Thyroid gland (tissue), 4 donors: ENCODE data around the gene ARHGEF3.

Source experiments
- POLR2A ChIP-seq, 2 donors: fragments of 450-650 bp; IDR thresholded peaks; one replicate each; pipeline ENCODE4 v1.6.1; 2017; ENCODE audit warnings: antibody characterized with exemption in 2 of 2, mild to moderate bottlenecking in 2 of 2, moderate library complexity in 1 of 2
- TF ChIP-seq, protein P1 (sequence below), 6 experiments: fragments of 200-600 bp in 3 of 6; fragments of 450-650 bp in 3 of 6; sonication (generic) in 3 of 6; IDR thresholded peaks; one replicate each; pipeline ENCODE4 v1.5.1; 2016 to 2019; ENCODE audit warnings: antibody characterized with exemption in 6 of 6, mild to moderate bottlenecking in 2 of 6, inconsistent platforms in 1 of 6, moderate library complexity in 1 of 6

GRCh38 chr3:56826831-56827722, 25.3 kb upstream of the ARHGEF3 start:
- TF ChIP-seq, protein P1, sequence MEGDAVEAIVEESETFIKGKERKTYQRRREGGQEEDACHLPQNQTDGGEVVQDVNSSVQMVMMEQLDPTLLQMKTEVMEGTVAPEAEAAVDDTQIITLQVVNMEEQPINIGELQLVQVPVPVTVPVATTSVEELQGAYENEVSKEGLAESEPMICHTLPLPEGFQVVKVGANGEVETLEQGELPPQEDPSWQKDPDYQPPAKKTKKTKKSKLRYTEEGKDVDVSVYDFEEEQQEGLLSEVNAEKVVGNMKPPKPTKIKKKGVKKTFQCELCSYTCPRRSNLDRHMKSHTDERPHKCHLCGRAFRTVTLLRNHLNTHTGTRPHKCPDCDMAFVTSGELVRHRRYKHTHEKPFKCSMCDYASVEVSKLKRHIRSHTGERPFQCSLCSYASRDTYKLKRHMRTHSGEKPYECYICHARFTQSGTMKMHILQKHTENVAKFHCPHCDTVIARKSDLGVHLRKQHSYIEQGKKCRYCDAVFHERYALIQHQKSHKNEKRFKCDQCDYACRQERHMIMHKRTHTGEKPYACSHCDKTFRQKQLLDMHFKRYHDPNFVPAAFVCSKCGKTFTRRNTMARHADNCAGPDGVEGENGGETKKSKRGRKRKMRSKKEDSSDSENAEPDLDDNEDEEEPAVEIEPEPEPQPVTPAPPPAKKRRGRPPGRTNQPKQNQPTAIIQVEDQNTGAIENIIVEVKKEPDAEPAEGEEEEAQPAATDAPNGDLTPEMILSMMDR (IDR thresholded peaks at IDR 0.05): no peak
- TF ChIP-seq POLR2A (IDR thresholded peaks at IDR 0.05): no peak
